Activated T-cell treated with anti-CD3 and anti-CD28 coated beads for 48 hours (primary cell): ENCODE results near the gene WASF2.
A peak's percentile ranks its signal among the peaks of the same experiment; 100 is the strongest.
"Not testable (repeated sequence)": the region's sequence is repeated elsewhere in the genome, so short reads cannot be mapped to it uniquely, and the experiment has no call there.

ENCODE experiments used
- DNase-seq: peaks from one replicate; pipeline ENCODE4 v3.0.0-alpha.2; 2020; ENCODE audit warnings: low read depth

Gene WASF2

GRCh38 chr1:27496604-27497155 is 6.7 kb upstream of the WASF2 start:
- DNase-seq = no peak

GRCh38 chr1:27492796-27493195 is 2.8 kb upstream of the WASF2 start:
- DNase-seq = no peak

GRCh38 chr1:27491748-27492700 is 2.1 kb upstream of the WASF2 start:
- no peak for DNase-seq

- DNase-seq = peak; percentile 24
Measured at GRCh38 chr1:27489501-27489972, 430 bp downstream of the WASF2 start.

- DNase-seq = no peak
Measured at GRCh38 chr1:27487966-27488884, 1.7 kb downstream of the WASF2 start.

GRCh38 chr1:27485363-27485762 is 4.6 kb downstream of the WASF2 start:
- DNase-seq = no peak

GRCh38 chr1:27483659-27484058 is 6.3 kb downstream of the WASF2 start:
- no peak for DNase-seq

GRCh38 chr1:27481994-27482620 is 7.9 kb downstream of the WASF2 start:
- DNase-seq = no peak

- no peak for DNase-seq
Measured at GRCh38 chr1:27478098-27478497, 11.9 kb downstream of the WASF2 start.

- DNase-seq = no peak
Measured at GRCh38 chr1:27476237-27476636, 13.7 kb downstream of the WASF2 start.

GRCh38 chr1:27475720-27476119 is 14.2 kb downstream of the WASF2 start:
- no peak for DNase-seq

GRCh38 chr1:27473755-27474154 is 16.2 kb downstream of the WASF2 start:
- no peak for DNase-seq

- not testable (repeated sequence) for DNase-seq
Measured at GRCh38 chr1:27472098-27472497, 17.9 kb downstream of the WASF2 start.

GRCh38 chr1:27471477-27471876 is 18.5 kb downstream of the WASF2 start:
- no peak for DNase-seq

GRCh38 chr1:27469334-27469733 is 20.6 kb downstream of the WASF2 start:
- DNase-seq = no peak

GRCh38 chr1:27468378-27468777 is 21.6 kb downstream of the WASF2 start:
- DNase-seq = not testable (repeated sequence)

GRCh38 chr1:27464926-27465647 is 24.9 kb downstream of the WASF2 start:
- DNase-seq = no peak

GRCh38 chr1:27463916-27464315 is 26.1 kb downstream of the WASF2 start:
- DNase-seq = not testable (repeated sequence)

- DNase-seq = not testable (repeated sequence)
Measured at GRCh38 chr1:27458521-27458920, 31.4 kb downstream of the WASF2 start.

GRCh38 chr1:27455139-27455811 is 34.7 kb downstream of the WASF2 start:
- DNase-seq = no peak
